Epidermal melanocyte (primary cell): Measurements from ENCODE around the gene EYS.

Experiments used
- DNase-seq: peaks from one replicate; pipeline ENCODE4 v3.0.0; 2011; ENCODE audit warnings: low spot score; ENCODE audit not compliant: insufficient read length

The EYS gene

GRCh38 chr6:64672131-64672530 is 1034.9 kb downstream of the EYS start:
- no peak for DNase-seq

- DNase-seq: no peak
Measured at GRCh38 chr6:64665137-64665536, 1041.9 kb downstream of the EYS start.

- DNase-seq: no peak
Measured at GRCh38 chr6:64664480-64664879, 1042.5 kb downstream of the EYS start.

- DNase-seq: no peak
Measured at GRCh38 chr6:64644024-64644423, 1063.0 kb downstream of the EYS start.

GRCh38 chr6:64630901-64631300 is 1076.1 kb downstream of the EYS start:
- DNase-seq: no peak

- DNase-seq: no peak
Measured at GRCh38 chr6:64622944-64623343, 1084.1 kb downstream of the EYS start.

- DNase-seq: no peak
Measured at GRCh38 chr6:64602993-64603392, 1104.0 kb downstream of the EYS start.

GRCh38 chr6:64591676-64592036 is 1115.4 kb downstream of the EYS start:
- DNase-seq: no peak

GRCh38 chr6:64590965-64591675 is 1115.9 kb downstream of the EYS start:
- DNase-seq: no peak

- no peak for DNase-seq
Measured at GRCh38 chr6:64589961-64590360, 1117.1 kb downstream of the EYS start.

- no peak for DNase-seq
Measured at GRCh38 chr6:64580346-64580745, 1126.7 kb downstream of the EYS start.

GRCh38 chr6:64553249-64553786 is 1153.7 kb downstream of the EYS start:
- DNase-seq: no peak

GRCh38 chr6:64547594-64548268 is 1159.3 kb downstream of the EYS start:
- no peak for DNase-seq

GRCh38 chr6:64539917-64540316 is 1167.1 kb downstream of the EYS start:
- DNase-seq: no peak

- DNase-seq: no peak
Measured at GRCh38 chr6:64538722-64539121, 1168.3 kb downstream of the EYS start.

GRCh38 chr6:64527899-64528298 is 1179.1 kb downstream of the EYS start:
- no peak for DNase-seq

GRCh38 chr6:64522859-64523258 is 1184.2 kb downstream of the EYS start:
- DNase-seq: no peak

- DNase-seq: peak; percentile 41
Measured at GRCh38 chr6:64520050-64520449, 1187.0 kb downstream of the EYS start.

GRCh38 chr6:64516393-64516792 is 1190.6 kb downstream of the EYS start:
- no peak for DNase-seq

GRCh38 chr6:64507661-64508060 is 1199.4 kb downstream of the EYS start:
- DNase-seq: no peak

GRCh38 chr6:64505312-64505711 is 1201.7 kb downstream of the EYS start:
- no peak for DNase-seq

- DNase-seq: no peak
Measured at GRCh38 chr6:64504503-64504902, 1202.5 kb downstream of the EYS start.

GRCh38 chr6:64502801-64503200 is 1204.2 kb downstream of the EYS start:
- no peak for DNase-seq
